ENCODE data around the gene SAE1. TPM values are rescaled to one million over a fixed set of nuclear protein-coding genes. Genes with fewer than 3 reads are reported as not detected.

SAE1 gene
- total RNA-seq, 1 experiment from 2014 or later = 148 TPM

GRCh38 chr19:47145639-47146486 is 15.2 kb downstream of the SAE1 start:
- Histone ChIP-seq H4K20me1 (ENCODE audit: insufficient read depth) (peaks cover 23% of the 10 kb centered on the region), H3K27me3 (ENCODE audit: insufficient read depth, low read depth) (no peaks in the 10 kb centered on the region), H3K9me2 (ENCODE audit: insufficient read depth) (no peaks in the 10 kb centered on the region), H3K79me2 (ENCODE audit: low read depth) (peaks cover 68% of the 10 kb centered on the region), H3F3A (ENCODE audit: insufficient read depth, low read depth) (peaks cover 54% of the 10 kb centered on the region), H3K36me3 (ENCODE audit: low read depth) (peaks cover 40% of the 10 kb centered on the region), H3K4me2 (no peak overlapping the region), H3K4me3 (no peak overlapping the region), H3K9me3 (ENCODE audit: insufficient read depth, low read depth) (no peaks in the 10 kb centered on the region), H3K4me1 (replicated peaks; ENCODE audit: insufficient read depth) (peaks cover 41% of the 10 kb centered on the region), H2AFZ (no peak overlapping the region), H3K27ac (no peak overlapping the region)
- no TSS peak for BruUV-seq (replicated peaks)
- ChIA-PET POLR2A (ENCODE audit: unreplicated experiment) (interaction anchor here (0.7 kb wide), 1 partner anchor 33 kb away, joined by 3 read pairs; the partner anchor contains the start of gene ZC3H4), CTCF (interaction anchor here (0.6 to 0.7 kb wide), 2 partner anchors 13 to 452 kb away, joined by 3 to 6 read pairs; no protein-coding TSS in a partner anchor)
- intact Hi-C loops (cut with micrococcal nuclease; ENCODE audit: unreplicated experiment) = no loop called here
- DNase-seq = no peak
- TF ChIP-seq EZH2 (IDR thresholded peaks at IDR 0.05; ENCODE audit: low read depth) (no peak), CTCF (conservative IDR thresholded peaks at IDR 0.05) (no peak)

DNA sequence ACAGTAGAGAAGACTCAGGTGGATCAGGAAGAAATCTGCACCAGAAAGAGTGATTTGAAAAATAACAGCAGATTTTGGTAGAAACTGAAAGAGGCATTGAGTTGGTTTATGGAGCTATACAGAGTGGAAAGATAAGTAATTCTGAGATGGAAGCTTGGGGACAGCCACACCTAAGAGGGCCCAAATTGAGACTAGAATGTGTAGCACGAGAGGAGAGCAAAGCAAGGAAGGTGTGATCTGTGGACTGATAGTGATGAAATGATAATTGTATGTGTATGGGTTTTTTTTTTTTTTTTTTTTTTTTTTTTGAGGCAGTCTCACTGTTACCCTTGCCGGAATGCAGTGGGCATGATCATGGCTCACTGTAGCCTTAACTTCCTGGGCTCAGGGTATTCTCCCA is 16.3 kb downstream of the SAE1 start:
- Histone ChIP-seq H3K79me2 (ENCODE audit: low read depth) (peaks cover 63% of the 10 kb centered on the region), H4K20me1 (ENCODE audit: insufficient read depth) (peaks cover 19% of the 10 kb centered on the region), H3K36me3 (ENCODE audit: low read depth) (peaks cover 42% of the 10 kb centered on the region), H2AFZ (no peak overlapping the region), H3K4me3 (no peak overlapping the region), H3F3A (ENCODE audit: insufficient read depth, low read depth) (peaks cover 55% of the 10 kb centered on the region), H3K4me2 (no peak overlapping the region), H3K4me1 (replicated peaks; ENCODE audit: insufficient read depth) (peaks cover 41% of the 10 kb centered on the region), H3K9me3 (ENCODE audit: insufficient read depth, low read depth) (no peaks in the 10 kb centered on the region), H3K27ac (no peak overlapping the region), H3K27me3 (ENCODE audit: insufficient read depth, low read depth) (no peaks in the 10 kb centered on the region), H3K9me2 (ENCODE audit: insufficient read depth) (no peaks in the 10 kb centered on the region)
- BruUV-seq (replicated peaks) = no TSS peak
- POLR2A ChIA-PET (ENCODE audit: unreplicated experiment) = no interaction called here
- intact Hi-C loops (cut with micrococcal nuclease; ENCODE audit: unreplicated experiment) = no loop called here
- no peak for TF ChIP-seq EZH2 (IDR thresholded peaks at IDR 0.05; ENCODE audit: low read depth)
- CTCF ChIA-PET = no interaction called here
- no peak for DNase-seq

DNA sequence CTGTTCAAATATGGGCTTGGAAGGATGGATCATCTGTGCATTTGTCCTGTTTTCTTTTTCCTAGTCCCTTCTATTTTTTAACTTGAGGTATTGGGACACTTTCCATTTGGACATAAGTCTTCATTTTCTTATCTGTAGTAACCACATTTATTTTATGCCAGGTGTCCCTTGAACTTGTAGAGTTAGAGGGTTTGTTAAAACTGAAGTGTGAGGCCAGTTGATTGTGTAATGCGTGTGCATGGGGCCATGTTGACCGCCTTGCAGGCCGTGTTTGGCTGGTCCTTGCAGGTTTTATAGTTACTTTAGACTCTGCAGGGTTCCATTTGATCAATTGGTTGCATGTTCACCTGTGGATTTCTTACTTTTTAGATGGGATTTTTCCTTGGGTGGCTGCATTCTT is 21.0 kb downstream of the SAE1 start:
- peaks cover 56% of the 10 kb centered on the region for H3K4me1 ChIP-seq (replicated peaks; ENCODE audit: insufficient read depth)
- H4K20me1 ChIP-seq (ENCODE audit: insufficient read depth) = peaks cover 11% of the 10 kb centered on the region
- DNase-seq = no peak
- ChIA-PET POLR2A (ENCODE audit: unreplicated experiment) (interaction anchor here (0.7 kb wide), 1 partner anchor 93 kb away, joined by 3 read pairs; no protein-coding TSS in a partner anchor), CTCF (interaction anchor here (1.5 kb wide), 1 partner anchor 92 kb away, joined by 5 read pairs; no protein-coding TSS in a partner anchor)
- no peaks in the 10 kb centered on the region for H3K27me3 ChIP-seq (ENCODE audit: insufficient read depth, low read depth)
- BruUV-seq (replicated peaks) = no TSS peak
- peak overlapping the region; percentile 79 for H3K4me2 ChIP-seq
- no peaks in the 10 kb centered on the region for H3K9me2 ChIP-seq (ENCODE audit: insufficient read depth)
- H2AFZ ChIP-seq = no peak overlapping the region
- H3K9me3 ChIP-seq (ENCODE audit: insufficient read depth, low read depth) = no peaks in the 10 kb centered on the region
- intact Hi-C loops (cut with micrococcal nuclease; ENCODE audit: unreplicated experiment) = loop anchor here (1.0 to 10.0 kb wide), 4 partner anchors 93 to 363 kb away; partner anchors contain the start of gene NAPA
- H3K4me3 ChIP-seq = peak overlapping the region; percentile 41; the same call in 1 of the 2 replicates
- peaks cover 51% of the 10 kb centered on the region for H3K79me2 ChIP-seq (ENCODE audit: low read depth)
- H3K27ac ChIP-seq = peak overlapping the region; percentile 84
- no peak for TF ChIP-seq CTCF (conservative IDR thresholded peaks at IDR 0.05)
- TF ChIP-seq EZH2 (IDR thresholded peaks at IDR 0.05; ENCODE audit: low read depth) = no peak
- H3K36me3 ChIP-seq (ENCODE audit: low read depth) = peaks cover 34% of the 10 kb centered on the region
- peaks cover 62% of the 10 kb centered on the region for H3F3A ChIP-seq (ENCODE audit: insufficient read depth, low read depth)

All from PC-9 (cell line).